ENCODE measurements around the gene IRF2BP2. TPM values are rescaled to one million over a fixed set of nuclear protein-coding genes. Genes with fewer than 3 reads are reported as not detected.
A peak's percentile ranks its signal among the peaks of the same experiment; 100 is the strongest.

The IRF2BP2 gene
- total and polyA plus RNA-seq, 4 donors, result 49.3 to 197 (median 110) TPM

- Histone ChIP-seq H3K4me3 (no peak overlapping the region), H3K36me3 (ENCODE audit: control insufficient read depth in 4 of 4, insufficient read depth in 4 of 4, low read length in 4 of 4) (no peaks in the 10 kb centered on the region), H3K4me1 (ENCODE audit: control insufficient read depth in 5 of 5, insufficient read depth in 5 of 5, low read length in 5 of 5) (peaks cover 0 to 9% (median 0%) of the 10 kb centered on the region in 5 donors), H3K27me3 (ENCODE audit: control insufficient read depth in 3 of 3, insufficient read depth in 3 of 3, low read length in 2 of 3) (no peaks in the 10 kb centered on the region), H3K9ac (ENCODE audit: insufficient read depth in 1 of 2, low read length in 2 of 2) (no peak overlapping the region), H3K27ac (ENCODE audit: low read depth in 1 of 2, low read length in 1 of 2) (peak overlapping the region in 1 of 2 donors; percentile 23), H3K9me3 (ENCODE audit: control insufficient read depth in 4 of 4, insufficient read depth in 3 of 4, low read length in 3 of 4) (peaks cover 0 to 2% (median 0%) of the 10 kb centered on the region in 4 donors)
- no peak for DNase-seq
- TF ChIP-seq, protein P1, sequence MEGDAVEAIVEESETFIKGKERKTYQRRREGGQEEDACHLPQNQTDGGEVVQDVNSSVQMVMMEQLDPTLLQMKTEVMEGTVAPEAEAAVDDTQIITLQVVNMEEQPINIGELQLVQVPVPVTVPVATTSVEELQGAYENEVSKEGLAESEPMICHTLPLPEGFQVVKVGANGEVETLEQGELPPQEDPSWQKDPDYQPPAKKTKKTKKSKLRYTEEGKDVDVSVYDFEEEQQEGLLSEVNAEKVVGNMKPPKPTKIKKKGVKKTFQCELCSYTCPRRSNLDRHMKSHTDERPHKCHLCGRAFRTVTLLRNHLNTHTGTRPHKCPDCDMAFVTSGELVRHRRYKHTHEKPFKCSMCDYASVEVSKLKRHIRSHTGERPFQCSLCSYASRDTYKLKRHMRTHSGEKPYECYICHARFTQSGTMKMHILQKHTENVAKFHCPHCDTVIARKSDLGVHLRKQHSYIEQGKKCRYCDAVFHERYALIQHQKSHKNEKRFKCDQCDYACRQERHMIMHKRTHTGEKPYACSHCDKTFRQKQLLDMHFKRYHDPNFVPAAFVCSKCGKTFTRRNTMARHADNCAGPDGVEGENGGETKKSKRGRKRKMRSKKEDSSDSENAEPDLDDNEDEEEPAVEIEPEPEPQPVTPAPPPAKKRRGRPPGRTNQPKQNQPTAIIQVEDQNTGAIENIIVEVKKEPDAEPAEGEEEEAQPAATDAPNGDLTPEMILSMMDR (IDR thresholded peaks at IDR 0.05; ENCODE audit: control extremely low read depth, extremely low read depth), result no peak
- WGBS, 2 donors, result 75 to 83% methylated on average over 7 of the region's 7 CpGs
- peak; percentile 53 for ATAC-seq (ENCODE audit: insufficient read depth, low FRiP score)
Observed at GRCh38 chr1:234564035-234565029, 45.6 kb downstream of the IRF2BP2 start.

- H3K9me3 ChIP-seq (ENCODE audit: control insufficient read depth in 4 of 4, insufficient read depth in 3 of 4, low read length in 3 of 4), result peaks cover 0 to 2% (median 0%) of the 10 kb centered on the region in 4 donors
- ATAC-seq (ENCODE audit: insufficient read depth, low FRiP score) (no peak), DNase-seq (no peak)
- H3K27me3 ChIP-seq (ENCODE audit: control insufficient read depth in 3 of 3, insufficient read depth in 3 of 3, low read length in 2 of 3), result no peaks in the 10 kb centered on the region
- no peaks in the 10 kb centered on the region for H3K36me3 ChIP-seq (ENCODE audit: control insufficient read depth in 4 of 4, insufficient read depth in 4 of 4, low read length in 4 of 4)
- TF ChIP-seq, protein P1 (IDR thresholded peaks at IDR 0.05; ENCODE audit: control extremely low read depth, extremely low read depth), result no peak
- 86 to 90% methylated on average over 7 of the region's 7 CpGs for WGBS, 2 donors
- H3K9ac ChIP-seq (ENCODE audit: insufficient read depth in 1 of 2, low read length in 2 of 2), result no peak overlapping the region
- no peak overlapping the region for H3K27ac ChIP-seq (ENCODE audit: low read depth in 1 of 2, low read length in 1 of 2)
- H3K4me3 ChIP-seq, result no peak overlapping the region
- peaks cover 0 to 9% (median 0%) of the 10 kb centered on the region in 5 donors for H3K4me1 ChIP-seq (ENCODE audit: control insufficient read depth in 5 of 5, insufficient read depth in 5 of 5, low read length in 5 of 5)
Observed at GRCh38 chr1:234562334-234562733, 47.6 kb downstream of the IRF2BP2 start.

DNA sequence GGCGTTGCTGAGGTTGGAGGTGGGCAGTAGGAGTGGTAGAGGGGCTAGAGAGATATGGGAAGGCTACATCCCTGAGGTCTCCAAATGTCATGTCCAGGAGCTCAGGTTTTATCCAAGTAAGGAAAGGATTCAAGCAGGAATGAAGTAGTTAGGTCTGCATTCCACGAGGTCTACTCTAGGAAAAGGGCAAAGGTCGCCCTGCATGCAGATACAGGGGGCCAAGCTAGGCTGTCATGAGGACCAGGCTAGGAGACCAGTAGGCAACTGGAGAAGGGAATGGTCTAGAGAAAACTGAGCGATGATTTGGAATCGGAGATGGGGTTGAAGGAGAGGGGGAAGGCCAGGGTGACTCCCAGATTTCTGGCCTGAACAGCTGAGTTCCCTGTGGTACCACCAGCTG lies 48.7 kb downstream of the IRF2BP2 start:
- Histone ChIP-seq H3K27ac (ENCODE audit: low read depth in 1 of 2, low read length in 1 of 2) (no peak overlapping the region), H3K27me3 (ENCODE audit: control insufficient read depth in 3 of 3, insufficient read depth in 3 of 3, low read length in 2 of 3) (no peaks in the 10 kb centered on the region), H3K4me1 (ENCODE audit: control insufficient read depth in 5 of 5, insufficient read depth in 5 of 5, low read length in 5 of 5) (peaks cover 0 to 9% (median 0%) of the 10 kb centered on the region in 5 donors), H3K36me3 (ENCODE audit: control insufficient read depth in 4 of 4, insufficient read depth in 4 of 4, low read length in 4 of 4) (no peaks in the 10 kb centered on the region), H3K4me3 (no peak overlapping the region), H3K9ac (ENCODE audit: insufficient read depth in 1 of 2, low read length in 2 of 2) (no peak overlapping the region), H3K9me3 (ENCODE audit: control insufficient read depth in 4 of 4, insufficient read depth in 3 of 4, low read length in 3 of 4) (no peaks in the 10 kb centered on the region)
- TF ChIP-seq, protein P1 (IDR thresholded peaks at IDR 0.05; ENCODE audit: control extremely low read depth, extremely low read depth), result no peak
- 91 to 97% methylated on average over 5 of the region's 5 CpGs for WGBS, 2 donors
- ATAC-seq (ENCODE audit: insufficient read depth, low FRiP score), result no peak
- DNase-seq, result no peak
